DOHH2 (cell line): ENCODE measurements around the gene LIPT1.

Source experiments
- EZH2phosphoT487 ChIP-seq: fragments of 200-600 bp; sonication (generic); IDR thresholded peaks from 2 replicates; pipeline ENCODE4 v1.6.1; 2017; ENCODE audit warnings: borderline replicate concordance, mild to moderate bottlenecking, antibody characterized with exemption, low read length, moderate library complexity, mixed read lengths
- TF ChIP-seq, protein P1 (sequence below): fragments of 200-600 bp; sonication (generic); IDR thresholded peaks from one replicate; pipeline ENCODE4 v1.5.1; 2014; ENCODE audit warnings: antibody characterized with exemption, mild to moderate bottlenecking, low read depth, low read length; ENCODE audit not compliant: poor library complexity, severe bottlenecking

DNA sequence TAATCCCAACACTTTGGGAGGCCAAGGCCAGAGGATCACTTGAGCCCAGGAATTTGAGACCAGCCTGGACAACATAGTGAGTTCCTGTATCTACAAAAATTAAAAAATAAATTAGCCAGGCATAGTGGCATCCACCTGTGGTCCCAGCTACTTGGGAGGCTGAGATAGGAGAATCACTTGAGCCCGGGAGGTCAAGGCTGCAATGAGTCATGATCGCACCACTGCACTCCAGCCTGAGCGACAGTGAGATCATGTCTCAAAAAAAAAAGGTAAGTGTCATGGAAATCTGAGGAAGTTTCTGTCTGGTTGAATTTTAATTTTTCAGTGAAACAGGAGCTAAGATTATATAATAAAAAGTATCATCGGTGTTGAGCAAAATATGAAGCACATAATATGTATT lies 15.8 kb upstream of the LIPT1 start:
- TF ChIP-seq, protein P1, sequence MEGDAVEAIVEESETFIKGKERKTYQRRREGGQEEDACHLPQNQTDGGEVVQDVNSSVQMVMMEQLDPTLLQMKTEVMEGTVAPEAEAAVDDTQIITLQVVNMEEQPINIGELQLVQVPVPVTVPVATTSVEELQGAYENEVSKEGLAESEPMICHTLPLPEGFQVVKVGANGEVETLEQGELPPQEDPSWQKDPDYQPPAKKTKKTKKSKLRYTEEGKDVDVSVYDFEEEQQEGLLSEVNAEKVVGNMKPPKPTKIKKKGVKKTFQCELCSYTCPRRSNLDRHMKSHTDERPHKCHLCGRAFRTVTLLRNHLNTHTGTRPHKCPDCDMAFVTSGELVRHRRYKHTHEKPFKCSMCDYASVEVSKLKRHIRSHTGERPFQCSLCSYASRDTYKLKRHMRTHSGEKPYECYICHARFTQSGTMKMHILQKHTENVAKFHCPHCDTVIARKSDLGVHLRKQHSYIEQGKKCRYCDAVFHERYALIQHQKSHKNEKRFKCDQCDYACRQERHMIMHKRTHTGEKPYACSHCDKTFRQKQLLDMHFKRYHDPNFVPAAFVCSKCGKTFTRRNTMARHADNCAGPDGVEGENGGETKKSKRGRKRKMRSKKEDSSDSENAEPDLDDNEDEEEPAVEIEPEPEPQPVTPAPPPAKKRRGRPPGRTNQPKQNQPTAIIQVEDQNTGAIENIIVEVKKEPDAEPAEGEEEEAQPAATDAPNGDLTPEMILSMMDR = no peak
- TF ChIP-seq EZH2phosphoT487 = no peak
